ENCODE results near the gene PCBP1.
"Not testable (repeated sequence)": the region's sequence is repeated elsewhere in the genome, so short reads cannot be mapped to it uniquely, and the experiment has no call there.

Gene PCBP1

DNA sequence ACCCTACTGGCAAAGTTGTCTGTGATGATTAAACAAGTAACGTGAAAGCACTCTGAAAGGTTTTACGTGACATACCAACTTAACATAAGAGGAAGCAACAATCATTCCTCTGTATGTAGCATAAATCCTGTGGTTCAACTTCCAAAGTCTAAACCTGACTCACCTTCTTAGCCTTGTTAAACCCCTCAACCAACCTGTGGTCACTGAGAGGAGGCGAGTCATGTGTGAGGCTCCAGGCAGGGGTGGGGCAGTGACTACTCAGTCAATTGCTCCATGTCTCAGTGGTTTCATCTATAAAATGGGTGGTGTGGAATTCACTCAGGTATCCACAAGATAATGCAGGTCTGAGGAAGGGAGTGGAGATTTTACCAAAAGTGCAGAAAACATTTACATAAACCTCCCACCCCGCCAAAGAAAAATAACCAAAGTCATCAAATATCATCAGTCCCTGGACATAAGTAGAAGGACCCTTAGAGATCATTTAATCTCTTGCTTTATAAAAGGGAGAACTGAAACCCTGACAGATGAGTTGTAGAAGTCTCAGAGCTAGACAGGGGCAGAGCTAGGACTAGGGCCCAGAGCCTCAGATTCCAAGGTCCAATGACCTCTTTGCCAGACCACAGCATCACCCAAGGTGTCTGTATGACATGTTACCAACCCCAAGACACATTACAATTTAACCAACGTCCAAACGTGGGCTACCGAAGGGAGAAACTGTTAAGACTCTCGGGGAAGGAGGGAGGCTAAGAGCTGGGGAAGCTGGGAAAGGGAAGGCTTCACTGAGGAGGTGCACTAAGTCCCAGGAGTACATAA lies 3.7 kb upstream of the PCBP1 start:
- no peak for DNase-seq

DNA sequence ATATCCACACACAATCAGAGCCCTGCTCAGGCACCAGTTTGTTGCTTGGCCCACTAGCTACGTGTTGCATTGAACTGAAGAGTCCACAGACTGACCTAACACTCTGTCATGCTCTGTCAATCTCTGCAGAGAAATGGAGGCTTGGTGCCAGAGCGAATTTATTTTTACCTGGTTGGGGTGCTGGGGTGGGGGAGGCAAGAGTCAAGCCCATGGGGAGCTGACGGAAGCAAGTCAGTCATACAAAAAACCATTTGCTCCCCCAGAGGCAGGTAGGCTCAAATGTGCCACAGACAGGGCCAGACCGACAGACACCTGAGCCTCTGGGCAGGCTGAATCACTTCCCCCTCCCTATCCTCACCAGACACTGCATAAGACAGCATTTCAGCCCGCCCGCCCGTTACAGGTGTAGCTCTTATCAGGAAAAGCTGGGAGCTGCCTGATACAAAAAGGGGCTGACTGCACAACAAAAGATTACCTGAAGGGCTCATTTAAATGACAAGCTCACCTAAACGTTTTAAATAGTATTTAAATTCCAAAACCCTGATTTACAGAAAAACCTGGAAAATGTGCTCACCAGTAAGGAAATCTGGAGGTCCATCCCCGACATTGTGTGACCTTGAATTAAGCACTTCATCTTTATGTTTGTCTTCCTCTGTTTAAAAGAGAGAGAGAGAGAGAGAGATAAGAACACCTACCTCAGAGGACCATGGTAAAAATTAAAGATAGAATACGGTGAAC lies 2.1 kb upstream of the PCBP1 start:
- DNase-seq, result peak; percentile 62

DNA sequence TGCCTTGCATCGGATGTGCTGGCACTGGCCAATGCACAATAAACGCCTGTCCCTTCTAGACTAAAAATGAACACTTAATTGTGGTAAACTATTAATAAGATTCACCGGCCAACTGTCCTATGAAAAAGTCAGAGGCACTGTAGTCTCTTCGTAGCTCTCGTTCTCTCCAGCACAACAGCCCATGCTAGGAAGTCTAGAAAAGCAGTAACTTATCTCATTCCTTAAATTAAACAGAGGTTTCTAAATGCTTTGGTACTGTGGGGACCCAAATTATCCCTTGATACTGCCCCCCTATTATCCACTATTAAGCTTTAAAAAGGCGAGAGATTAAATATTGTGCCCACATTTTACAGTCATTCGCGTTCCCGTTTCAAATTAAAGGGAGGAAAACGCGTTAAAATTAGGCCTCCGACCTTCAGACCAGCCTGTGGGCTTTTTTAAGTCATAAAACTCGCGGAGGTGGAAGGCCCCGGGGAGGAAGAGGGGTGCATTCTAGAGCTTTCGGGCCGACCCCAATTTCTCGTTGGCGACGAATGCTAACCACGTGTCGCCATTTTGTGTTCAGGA lies 1.5 kb upstream of the PCBP1 start:
- no peak for DNase-seq

DNA sequence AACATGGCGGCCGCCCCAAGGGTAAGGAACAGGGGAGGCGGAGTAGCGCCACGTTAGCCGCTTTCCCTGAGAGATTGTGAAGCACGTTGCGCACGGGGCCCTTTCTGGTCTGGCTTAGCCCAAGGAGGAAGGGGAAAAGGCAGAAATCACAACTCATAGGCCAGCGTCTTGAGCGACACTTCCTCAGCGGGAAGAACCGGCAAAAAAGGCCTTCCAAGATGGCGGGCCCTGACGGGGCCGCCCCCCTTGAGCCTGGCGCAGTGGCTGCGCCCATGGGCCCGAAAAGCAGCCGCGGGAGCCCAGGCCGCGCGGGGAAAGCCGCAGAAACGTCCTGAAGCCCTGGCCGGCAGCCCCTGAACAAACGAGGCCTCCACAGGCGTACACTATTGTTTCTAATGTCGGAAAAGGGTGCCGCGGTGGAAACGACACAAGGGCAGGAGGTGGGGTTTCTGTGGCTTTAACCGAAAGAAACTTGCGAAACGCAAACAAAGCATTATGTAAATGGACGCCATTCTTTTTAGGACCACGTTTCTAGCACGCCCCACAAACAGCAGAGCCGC lies 919 bp upstream of the PCBP1 start:
- peak; percentile 67 for DNase-seq

DNA sequence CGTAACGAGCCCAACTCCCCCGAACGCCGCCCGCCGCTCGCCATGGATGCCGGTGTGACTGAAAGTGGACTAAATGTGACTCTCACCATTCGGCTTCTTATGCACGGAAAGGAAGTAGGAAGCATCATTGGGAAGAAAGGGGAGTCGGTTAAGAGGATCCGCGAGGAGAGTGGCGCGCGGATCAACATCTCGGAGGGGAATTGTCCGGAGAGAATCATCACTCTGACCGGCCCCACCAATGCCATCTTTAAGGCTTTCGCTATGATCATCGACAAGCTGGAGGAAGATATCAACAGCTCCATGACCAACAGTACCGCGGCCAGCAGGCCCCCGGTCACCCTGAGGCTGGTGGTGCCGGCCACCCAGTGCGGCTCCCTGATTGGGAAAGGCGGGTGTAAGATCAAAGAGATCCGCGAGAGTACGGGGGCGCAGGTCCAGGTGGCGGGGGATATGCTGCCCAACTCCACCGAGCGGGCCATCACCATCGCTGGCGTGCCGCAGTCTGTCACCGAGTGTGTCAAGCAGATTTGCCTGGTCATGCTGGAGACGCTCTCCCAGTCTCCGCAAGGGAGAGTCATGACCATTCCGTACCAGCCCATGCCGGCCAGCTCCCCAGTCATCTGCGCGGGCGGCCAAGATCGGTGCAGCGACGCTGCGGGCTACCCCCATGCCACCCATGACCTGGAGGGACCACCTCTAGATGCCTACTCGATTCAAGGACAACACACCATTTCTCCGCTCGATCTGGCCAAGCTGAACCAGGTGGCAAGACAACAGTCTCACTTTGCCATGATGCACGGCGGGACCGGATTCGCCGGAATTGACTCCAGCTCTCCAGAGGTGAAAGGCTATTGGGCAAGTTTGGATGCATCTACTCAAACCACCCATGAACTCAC lies 673 bp downstream of the PCBP1 start:
- DNase-seq, result no peak

DNA sequence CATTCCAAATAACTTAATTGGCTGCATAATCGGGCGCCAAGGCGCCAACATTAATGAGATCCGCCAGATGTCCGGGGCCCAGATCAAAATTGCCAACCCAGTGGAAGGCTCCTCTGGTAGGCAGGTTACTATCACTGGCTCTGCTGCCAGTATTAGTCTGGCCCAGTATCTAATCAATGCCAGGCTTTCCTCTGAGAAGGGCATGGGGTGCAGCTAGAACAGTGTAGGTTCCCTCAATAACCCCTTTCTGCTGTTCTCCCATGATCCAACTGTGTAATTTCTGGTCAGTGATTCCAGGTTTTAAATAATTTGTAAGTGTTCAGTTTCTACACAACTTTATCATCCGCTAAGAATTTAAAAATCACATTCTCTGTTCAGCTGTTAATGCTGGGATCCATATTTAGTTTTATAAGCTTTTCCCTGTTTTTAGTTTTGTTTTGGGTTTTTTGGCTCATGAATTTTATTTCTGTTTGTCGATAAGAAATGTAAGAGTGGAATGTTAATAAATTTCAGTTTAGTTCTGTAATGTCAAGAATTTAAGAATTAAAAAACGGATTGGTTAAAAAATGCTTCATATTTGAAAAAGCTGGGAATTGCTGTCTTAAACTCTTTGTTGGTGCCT lies 1.4 kb downstream of the PCBP1 start:
- DNase-seq, result no peak

DNA sequence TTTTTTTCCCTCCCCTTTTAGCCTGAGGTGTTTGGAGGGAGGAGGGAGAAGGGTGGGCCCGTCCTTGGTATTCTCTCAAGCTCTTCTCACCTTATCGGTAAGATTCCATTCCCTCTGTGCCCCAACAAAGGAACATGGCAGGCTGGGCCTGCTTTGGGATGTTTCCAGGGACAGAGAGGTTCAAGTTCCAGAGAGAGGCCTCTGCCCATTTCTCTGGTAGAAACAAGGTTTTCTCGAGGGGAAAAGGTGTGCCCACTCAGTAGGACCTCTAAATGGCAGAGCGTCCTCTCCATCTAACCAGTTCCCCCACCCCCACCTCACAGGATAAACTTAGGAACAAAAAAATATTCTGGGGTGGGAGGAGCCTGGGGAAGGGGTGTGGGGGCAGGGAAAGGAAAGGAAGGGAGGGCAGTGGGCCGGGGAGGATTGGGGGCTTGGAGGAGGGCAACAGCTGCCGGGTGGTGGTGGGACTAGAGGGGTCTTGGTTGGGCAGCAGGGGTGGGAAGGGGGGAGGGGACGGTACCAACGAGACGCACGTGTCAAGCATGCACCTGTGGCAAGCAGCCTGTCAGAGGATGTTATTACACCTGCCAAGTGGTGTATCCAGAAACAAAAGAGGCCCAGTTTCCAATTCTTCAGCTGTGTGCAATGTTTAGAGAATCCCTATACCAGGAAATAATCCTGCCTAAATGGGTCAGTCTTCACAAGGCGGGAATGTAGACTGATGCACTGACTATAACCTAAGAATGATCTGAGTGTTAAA lies 2.1 kb downstream of the PCBP1 start:
- no peak for DNase-seq

DNA sequence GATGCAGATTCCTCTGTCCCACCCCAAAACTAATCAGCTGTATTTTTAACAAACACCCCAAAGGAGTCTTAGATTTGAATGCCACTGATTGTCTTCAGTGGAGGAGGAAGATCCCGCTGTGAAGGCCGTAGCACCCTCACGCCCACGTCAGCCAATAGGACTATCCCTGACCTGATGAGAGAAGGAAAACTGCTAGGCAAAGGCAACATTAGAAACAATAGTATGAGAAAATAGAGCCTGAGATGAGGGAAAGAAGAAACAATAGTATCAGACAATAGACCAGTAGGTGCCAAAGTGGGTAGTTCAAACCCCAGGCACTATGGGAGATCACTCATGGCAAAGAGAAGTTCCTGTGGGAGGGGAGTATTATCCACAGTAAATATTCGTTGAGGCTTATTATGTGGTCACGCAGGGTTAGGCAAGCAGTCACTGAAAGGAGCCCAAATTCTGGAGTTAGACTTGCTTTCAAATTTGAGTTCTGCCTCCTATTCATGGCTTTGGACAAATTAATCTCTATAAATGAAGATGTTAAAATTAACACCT lies 2.8 kb downstream of the PCBP1 start:
- DNase-seq, result no peak

DNA sequence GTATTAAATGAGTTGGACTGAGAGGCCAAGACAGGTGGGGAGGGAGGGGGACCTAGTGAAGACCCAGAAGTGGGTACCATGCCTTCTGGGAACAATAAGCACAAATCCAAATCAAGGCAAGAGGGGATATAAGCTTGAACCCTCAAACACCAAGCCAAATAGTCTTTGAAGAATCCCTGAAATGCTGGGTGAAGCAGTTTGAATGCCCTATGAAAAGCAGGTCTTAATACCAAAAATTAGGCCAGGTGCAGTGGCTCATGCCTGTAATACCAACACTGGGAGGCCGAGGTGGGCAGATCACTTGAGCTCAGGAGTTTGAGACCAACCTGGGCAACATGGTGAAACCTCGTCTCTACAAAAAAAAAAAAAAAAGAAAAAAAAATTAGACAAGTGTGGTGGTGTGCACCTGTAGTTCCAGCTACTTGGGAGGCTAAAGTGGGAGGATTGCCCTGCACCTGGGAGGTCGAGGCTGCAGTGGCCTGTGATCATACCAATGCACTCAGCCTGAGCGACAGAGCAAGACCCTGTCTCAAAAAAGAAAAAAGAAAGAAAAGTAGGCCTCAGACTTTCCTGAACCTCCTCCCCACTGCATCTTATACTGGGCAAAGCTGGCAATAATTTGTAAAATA lies 3.5 kb downstream of the PCBP1 start:
- no peak for DNase-seq

DNA sequence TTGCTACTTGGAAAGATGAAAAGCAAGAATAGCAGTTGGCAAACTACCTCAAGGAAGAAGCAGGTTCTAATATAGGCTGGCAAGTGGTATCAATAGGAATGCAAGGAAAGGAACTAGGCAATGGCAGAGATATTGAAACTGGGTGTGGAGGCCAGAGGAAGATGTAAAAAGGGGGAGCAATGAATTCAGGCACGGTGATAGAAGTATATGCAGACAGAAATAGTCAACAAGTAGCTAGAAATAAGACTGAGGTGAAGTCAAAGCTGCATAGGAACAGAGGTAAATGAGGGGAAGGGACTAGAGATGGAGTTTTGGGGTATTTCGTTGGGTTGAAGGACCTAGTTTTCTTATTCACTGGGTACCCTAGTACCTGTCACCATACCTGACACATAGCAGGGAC lies 4.1 kb downstream of the PCBP1 start:
- DNase-seq, result no peak

DNA sequence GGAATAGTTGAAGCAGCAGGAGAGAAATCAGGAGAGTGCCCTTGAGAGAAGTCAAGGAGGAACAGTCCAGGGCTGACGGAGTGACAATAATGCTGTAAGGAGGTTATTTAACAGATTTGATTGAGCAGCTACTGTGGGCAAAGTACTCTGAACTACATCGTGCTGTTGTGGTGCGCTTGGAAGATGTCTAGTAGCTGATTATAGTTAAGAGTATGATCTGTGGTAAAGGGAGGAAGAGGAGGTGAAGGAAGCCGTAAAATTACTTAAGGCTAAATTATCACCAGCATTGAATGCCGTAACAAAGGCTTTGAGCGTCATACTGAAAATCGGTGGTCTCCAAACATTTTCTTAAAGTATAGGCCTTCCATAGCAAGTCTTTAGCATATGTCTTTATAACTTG lies 4.5 kb downstream of the PCBP1 start:
- no peak for DNase-seq

DNA sequence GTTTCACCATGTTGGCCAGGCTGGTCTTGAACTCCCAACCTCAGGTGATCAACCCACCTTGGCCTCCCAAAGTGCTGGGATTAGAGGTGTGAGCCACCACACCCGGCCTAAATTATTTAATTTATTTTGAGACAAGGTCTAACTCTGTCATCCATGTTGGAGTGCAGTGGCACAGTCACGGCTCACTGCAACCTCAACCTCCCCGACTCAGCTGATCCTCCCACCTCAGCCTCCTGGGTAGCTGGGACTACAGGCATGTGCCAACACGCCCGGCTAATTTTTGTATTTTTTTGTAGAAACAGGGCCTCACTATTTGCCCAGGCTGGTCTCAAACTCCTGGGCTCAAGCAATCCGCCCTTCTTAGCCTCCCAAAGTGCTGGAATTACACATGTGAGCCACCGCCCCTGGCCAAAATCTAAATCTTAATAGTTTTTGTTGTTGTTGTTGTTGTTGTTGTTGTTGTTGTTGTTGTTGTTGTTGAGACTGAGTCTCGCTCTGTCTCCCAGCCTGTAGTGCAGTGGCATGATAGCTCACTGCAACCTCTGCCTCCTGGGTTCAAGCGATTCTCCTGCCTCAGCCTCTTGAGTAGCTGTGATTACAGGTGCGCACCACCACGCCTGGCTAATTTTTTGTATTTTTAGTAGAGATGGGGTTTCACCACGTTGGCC lies 5.4 kb downstream of the PCBP1 start:
- not testable (repeated sequence) for DNase-seq

DNA sequence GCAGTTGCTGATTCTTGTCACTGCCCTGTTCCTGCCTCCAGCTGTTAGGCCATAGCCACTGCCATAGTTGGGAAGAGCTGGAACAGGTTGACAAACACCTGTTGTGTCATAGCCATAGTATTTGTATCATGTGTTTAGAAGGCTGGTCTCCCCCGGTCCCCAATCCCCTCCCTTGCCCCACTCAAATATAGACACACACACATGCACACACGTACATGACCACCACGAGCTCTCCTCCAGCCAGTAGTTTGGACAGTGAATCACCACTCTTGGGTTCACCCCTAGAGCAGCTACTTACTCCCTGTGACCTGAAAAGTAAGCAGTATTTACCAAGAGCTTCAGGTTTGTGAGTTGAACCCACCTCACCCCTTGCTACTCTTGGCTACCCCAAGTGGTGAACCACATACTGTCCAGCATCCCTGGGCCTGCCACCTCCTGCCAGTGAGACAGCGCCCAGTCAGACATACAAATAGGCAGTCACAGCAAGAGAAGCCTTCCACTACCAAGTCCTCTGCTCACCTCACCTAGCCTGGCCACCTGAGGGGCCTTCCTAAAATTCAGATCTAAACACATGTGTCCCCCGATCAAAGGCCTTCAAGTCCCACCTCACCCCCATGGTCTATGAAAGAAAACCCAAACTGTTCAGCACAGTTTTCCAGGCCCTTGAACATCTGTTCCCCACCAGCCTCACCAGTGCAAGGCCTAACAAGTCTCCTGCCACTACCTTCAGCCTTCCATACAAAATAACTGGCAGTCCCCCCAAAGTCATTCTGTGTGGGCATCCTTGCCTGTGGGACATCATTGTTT lies 7.1 kb downstream of the PCBP1 start:
- DNase-seq, result no peak

DNA sequence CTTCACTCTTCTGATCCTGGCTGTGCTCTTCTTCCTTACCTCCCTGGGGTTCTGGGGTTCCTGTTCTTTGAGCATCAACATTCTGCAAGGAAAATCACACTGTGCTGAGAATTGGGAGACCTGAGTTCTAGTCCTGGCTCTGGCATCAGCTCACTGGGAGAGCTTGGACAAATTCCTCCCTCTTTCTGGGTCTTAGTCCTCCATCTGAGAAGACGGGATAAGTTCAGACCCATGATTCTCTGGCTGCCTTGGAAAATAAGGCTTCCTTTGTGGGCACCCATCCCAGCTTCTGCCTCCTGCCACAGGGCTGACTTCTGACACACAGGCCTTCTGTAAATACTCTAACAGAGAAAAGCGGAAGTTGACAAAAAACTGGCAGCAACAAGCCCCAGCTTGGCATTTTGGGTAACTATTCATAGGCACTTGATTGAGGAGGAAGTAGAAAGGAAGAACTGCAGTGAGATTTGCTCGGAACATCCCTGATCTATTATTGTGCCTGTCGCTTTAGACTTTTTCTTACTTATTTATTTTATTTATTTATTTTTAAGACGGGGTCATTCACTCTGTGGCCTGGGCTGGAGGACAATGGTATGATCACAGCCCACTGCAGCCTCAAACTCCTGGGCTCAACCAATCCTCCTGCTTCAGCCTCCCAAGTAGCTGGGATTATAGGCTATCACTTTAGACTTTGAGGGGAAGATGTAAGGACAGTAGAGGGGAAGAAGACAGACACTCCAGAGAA lies 7.9 kb downstream of the PCBP1 start:
- DNase-seq, result no peak

DNA sequence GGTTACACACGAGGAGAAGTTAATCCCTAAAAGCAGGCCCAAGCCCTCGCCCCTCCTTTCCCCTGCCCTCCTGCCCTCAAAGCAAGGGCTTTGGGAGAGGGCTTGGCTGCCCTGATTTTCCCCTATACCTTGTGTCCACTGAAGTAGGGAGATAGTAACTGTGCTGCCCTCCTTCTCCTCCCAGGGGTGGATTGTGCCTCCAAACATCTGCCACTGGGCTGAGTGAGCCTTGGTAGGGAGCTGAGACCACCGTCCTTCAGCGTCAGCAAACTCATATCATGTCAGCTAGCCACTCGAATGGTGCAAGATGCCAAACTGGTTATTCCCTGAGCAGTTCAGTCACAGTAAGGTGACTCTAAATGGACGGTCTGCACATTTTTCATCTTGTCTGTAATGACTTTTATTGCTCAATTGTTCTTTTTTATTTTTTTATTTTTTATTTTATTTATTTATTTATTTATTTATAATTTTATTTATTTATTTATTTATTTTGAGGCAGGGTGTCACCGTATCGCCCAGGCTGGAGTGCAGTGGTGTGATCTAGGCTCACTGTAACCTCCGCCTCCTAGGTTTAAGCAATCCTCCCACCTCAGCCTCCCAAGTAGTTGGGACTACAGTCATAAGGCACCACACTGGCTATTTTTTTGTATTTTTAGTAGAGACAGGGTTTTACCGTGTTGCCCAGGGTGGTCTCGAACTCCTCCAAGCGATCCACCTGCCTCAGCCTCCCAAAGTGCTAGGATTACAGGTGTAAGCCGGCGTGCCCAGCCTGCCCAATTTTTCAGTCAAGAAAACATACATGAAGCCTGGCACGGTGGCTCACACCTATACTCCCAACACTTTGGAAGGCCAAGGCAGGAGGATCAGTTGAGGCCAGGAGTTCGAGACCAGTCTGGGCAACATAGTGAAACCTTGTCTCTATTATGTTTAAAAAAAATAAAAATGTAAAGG lies 8.7 kb downstream of the PCBP1 start:
- no peak for DNase-seq

DNA sequence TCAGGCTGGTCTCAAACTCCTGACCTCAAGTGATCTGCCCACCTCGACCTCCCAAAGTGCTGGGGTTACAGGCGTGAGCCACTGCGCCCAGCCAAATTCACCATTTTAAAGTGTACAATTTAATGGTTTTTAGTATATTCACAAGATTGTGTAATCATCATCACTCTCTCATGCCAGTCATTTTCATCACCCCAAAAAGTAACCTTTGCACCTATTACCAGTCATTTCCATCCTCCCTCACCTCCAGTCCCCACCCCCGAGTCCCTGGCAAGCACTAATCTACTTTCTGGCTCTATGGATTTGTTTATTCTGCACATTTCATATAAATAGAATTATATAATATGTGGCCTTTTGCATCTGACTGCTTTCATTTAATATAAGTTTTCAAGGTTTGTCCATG lies 10.8 kb downstream of the PCBP1 start:
- DNase-seq, result no peak

DNA sequence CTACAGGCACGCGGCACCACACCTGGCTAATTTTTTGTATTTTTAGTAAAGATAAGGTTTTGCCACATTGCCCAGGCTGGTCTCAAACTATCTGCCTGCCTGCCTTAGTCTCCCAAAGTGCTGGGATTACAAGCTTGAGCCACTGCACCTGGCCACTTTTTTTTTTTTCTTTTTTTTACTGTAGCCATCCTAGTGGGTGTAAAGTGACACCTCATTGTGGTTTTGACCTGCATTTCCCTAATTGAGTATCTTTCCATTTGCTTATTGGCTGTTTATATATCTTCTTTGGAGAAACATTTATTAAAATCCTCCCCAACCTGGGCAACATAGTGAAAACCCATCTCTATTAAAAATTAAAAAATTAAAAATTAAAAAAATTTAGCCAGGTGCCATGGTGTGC lies 12.0 kb downstream of the PCBP1 start:
- DNase-seq, result no peak
